Loucy (cell line): ENCODE results near the gene LRPPRC.

Experiments
- EZH2phosphoT487 ChIP-seq: fragments of 200-600 bp; IDR thresholded peaks from 2 replicates; pipeline ENCODE4 v1.6.1; 2018; ENCODE audit warnings: antibody characterized with exemption, mild to moderate bottlenecking, moderate library complexity, borderline replicate concordance
- TF ChIP-seq, protein P1 (sequence below): fragments of 200-600 bp; sonication (generic); conservative IDR thresholded peaks from 2 replicates; pipeline ENCODE4 v1.5.1; 2014; ENCODE audit warnings: mild to moderate bottlenecking, antibody characterized with exemption, low read length

DNA sequence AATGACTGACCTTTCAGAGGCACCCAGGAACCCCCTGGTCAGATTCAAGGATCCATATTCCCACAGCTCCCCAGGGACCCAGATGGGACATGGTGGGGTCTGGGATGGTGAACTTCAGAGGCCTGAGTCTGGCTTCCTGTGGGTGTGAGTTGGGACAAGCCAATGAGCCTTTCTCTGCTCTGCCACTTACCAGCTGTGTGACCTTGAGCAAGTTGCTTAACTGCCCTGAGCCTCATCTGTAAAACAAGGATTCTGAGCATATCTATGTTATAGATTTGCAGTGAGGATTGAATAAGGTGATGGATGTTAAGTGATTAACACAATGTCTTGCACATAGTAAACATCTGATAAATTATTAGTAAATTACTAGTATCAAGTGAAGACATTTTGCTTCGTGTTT lies 150.6 kb downstream of the LRPPRC start:
- TF ChIP-seq, protein P1, sequence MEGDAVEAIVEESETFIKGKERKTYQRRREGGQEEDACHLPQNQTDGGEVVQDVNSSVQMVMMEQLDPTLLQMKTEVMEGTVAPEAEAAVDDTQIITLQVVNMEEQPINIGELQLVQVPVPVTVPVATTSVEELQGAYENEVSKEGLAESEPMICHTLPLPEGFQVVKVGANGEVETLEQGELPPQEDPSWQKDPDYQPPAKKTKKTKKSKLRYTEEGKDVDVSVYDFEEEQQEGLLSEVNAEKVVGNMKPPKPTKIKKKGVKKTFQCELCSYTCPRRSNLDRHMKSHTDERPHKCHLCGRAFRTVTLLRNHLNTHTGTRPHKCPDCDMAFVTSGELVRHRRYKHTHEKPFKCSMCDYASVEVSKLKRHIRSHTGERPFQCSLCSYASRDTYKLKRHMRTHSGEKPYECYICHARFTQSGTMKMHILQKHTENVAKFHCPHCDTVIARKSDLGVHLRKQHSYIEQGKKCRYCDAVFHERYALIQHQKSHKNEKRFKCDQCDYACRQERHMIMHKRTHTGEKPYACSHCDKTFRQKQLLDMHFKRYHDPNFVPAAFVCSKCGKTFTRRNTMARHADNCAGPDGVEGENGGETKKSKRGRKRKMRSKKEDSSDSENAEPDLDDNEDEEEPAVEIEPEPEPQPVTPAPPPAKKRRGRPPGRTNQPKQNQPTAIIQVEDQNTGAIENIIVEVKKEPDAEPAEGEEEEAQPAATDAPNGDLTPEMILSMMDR, result no peak
- no peak for TF ChIP-seq EZH2phosphoT487
